GM04503 (cell line): ENCODE data around the gene GLIPR2.

Experiments used
- DNase-seq: peaks from one replicate; pipeline ENCODE4 v3.0.0-alpha.2; 2012; ENCODE audit warnings: low read depth

The GLIPR2 gene

GRCh38 chr9:36194326-36195000 lies 57.9 kb downstream of the GLIPR2 start:
- DNase-seq = no peak

- no peak for DNase-seq
Measured at GRCh38 chr9:36204906-36205547, 68.5 kb downstream of the GLIPR2 start.

- no peak for DNase-seq
Measured at GRCh38 chr9:36207016-36207415, 70.5 kb downstream of the GLIPR2 start.

- DNase-seq = no peak
Measured at GRCh38 chr9:36207546-36208012, 71.0 kb downstream of the GLIPR2 start.

- DNase-seq = no peak
Measured at GRCh38 chr9:36208521-36209253, 72.2 kb downstream of the GLIPR2 start.

- DNase-seq = no peak
Measured at GRCh38 chr9:36210722-36211121, 74.2 kb downstream of the GLIPR2 start.

GRCh38 chr9:36211510-36211909 lies 75.0 kb downstream of the GLIPR2 start:
- DNase-seq = no peak

- no peak for DNase-seq
Measured at GRCh38 chr9:36213387-36213786, 76.9 kb downstream of the GLIPR2 start.
